Neural cell (in vitro differentiated cells): Measurements from ENCODE around the gene TNS1. TPM values are rescaled to one million over a fixed set of nuclear protein-coding genes. Genes with fewer than 3 reads are reported as not detected.

Experiments
- H2AFZ ChIP-seq: fragments of 200-600, 300-800 bp; sonication (generic), shearing (Covaris generic); 2 replicates; pipeline ENCODE4 v1.6.0; 2014; ENCODE audit warnings: low read depth, mild to moderate bottlenecking, antibody characterized with exemption, low read length, moderate library complexity
- H3F3A ChIP-seq: fragments of 200-600 bp; shearing (Covaris generic); 2 replicates; pipeline ENCODE4 v1.6.1; 2016; ENCODE audit warnings: mild to moderate bottlenecking, moderate library complexity, mixed read lengths, antibody characterized with exemption, low read length; ENCODE audit not compliant: insufficient read depth, poor library complexity, severe bottlenecking
- H3K27ac ChIP-seq: fragments of 200-600, 300-800 bp; sonication (generic), shearing (Covaris generic); 2 replicates; pipeline ENCODE4 v1.5.1; 2014; ENCODE audit warnings: mild to moderate bottlenecking, low read length, moderate library complexity
- H3K27me3 ChIP-seq: fragments of 300-800, 200-600 bp; sonication (generic), shearing (Covaris generic); 2 replicates; pipeline ENCODE4 v1.6.0; 2014; ENCODE audit warnings: mild to moderate bottlenecking, low read depth, low read length, moderate library complexity; ENCODE audit not compliant: insufficient read depth
- H3K36me3 ChIP-seq: fragments of 300-800, 200-600 bp; sonication (generic), shearing (Covaris generic); 2 replicates; pipeline ENCODE4 v1.5.1; 2014; ENCODE audit warnings: mild to moderate bottlenecking, antibody characterized with exemption, low read length, moderate library complexity; ENCODE audit not compliant: insufficient read depth
- H3K4me2 ChIP-seq: fragments of 300-800, 200-600 bp; sonication (generic), shearing (Covaris generic); 2 replicates; pipeline ENCODE4 v1.6.0; 2014; ENCODE audit warnings: mild to moderate bottlenecking, low read length
- H3K4me3 ChIP-seq: fragments of 300-800, 200-600 bp; sonication (generic), shearing (Covaris generic); 2 replicates; pipeline ENCODE4 v1.5.1; 2014; ENCODE audit warnings: mild to moderate bottlenecking, low read length, moderate library complexity
- H3K79me2 ChIP-seq: fragments of 200-600 bp; shearing (Covaris generic); replicated peaks from 2 replicates; pipeline ENCODE4 v1.6.0; 2014; ENCODE audit warnings: mild to moderate bottlenecking, low read length, moderate library complexity; ENCODE audit not compliant: insufficient read depth
- H3K9ac ChIP-seq: fragments of 300-800, 200-600 bp; sonication (generic), shearing (Covaris generic); 2 replicates; pipeline ENCODE4 v1.6.1; 2016; ENCODE audit warnings: mild to moderate bottlenecking, low read length, mixed read lengths
- H3K9me2 ChIP-seq: fragments of 200-600 bp; shearing (Covaris generic); 2 replicates; pipeline ENCODE4 v1.6.1; 2016; ENCODE audit warnings: mild to moderate bottlenecking, low read length, mixed read lengths; ENCODE audit not compliant: insufficient read depth
- H3K9me3 ChIP-seq: fragments of 200-600, 300-800 bp; sonication (generic), shearing (Covaris generic); 2 replicates; pipeline ENCODE4 v1.6.1; 2016; ENCODE audit warnings: mild to moderate bottlenecking, mixed run types, low read length, moderate library complexity, mixed read lengths
- H4K20me1 ChIP-seq: fragments of 200-600 bp; shearing (Covaris generic); 2 replicates; pipeline ENCODE4 v1.6.1; 2016; ENCODE audit warnings: mild to moderate bottlenecking, mixed run types; ENCODE audit not compliant: insufficient read depth
- CTCF ChIP-seq: fragments of 450-650 bp; IDR thresholded peaks from 2 replicates; pipeline ENCODE4 v1.5.1; 2014; ENCODE audit warnings: antibody characterized with exemption, mild to moderate bottlenecking, moderate library complexity; ENCODE audit not compliant: poor library complexity, severe bottlenecking
- EP300 ChIP-seq: fragments of 450-650 bp; conservative IDR thresholded peaks from 2 replicates; pipeline ENCODE4 v1.6.1; 2014; ENCODE audit warnings: antibody characterized with exemption, mild to moderate bottlenecking, moderate library complexity; ENCODE audit not compliant: poor library complexity, severe bottlenecking
- EZH2 ChIP-seq: fragments of 200-600, 300-800 bp; shearing (Covaris generic), sonication (generic); IDR thresholded peaks from 2 replicates; pipeline ENCODE4 v1.6.1; 2014; ENCODE audit warnings: antibody characterized with exemption, low read length, borderline replicate concordance, mild to moderate bottlenecking; ENCODE audit not compliant: insufficient read depth, poor library complexity, severe bottlenecking
- MXI1 ChIP-seq: fragments of 450-650 bp; conservative IDR thresholded peaks from 2 replicates; pipeline ENCODE4 v1.6.1; 2014; ENCODE audit warnings: antibody characterized with exemption, mild to moderate bottlenecking; ENCODE audit not compliant: poor library complexity, severe bottlenecking
- POLR2AphosphoS5 ChIP-seq: IDR thresholded peaks from 2 replicates; pipeline ENCODE4 v1.6.1; 2012
- RAD21 ChIP-seq: fragments of 450-650 bp; conservative IDR thresholded peaks from 2 replicates; pipeline ENCODE4 v1.6.1; 2014; ENCODE audit warnings: antibody characterized with exemption, mild to moderate bottlenecking, moderate library complexity
- REST ChIP-seq: IDR thresholded peaks from 2 replicates; pipeline ENCODE4 v1.6.1; 2012; ENCODE audit warnings: borderline replicate concordance
- SMC3 ChIP-seq: fragments of 450-650 bp; conservative IDR thresholded peaks from 2 replicates; pipeline ENCODE4 v1.6.1; 2014; ENCODE audit warnings: antibody characterized with exemption, mild to moderate bottlenecking, moderate library complexity; ENCODE audit not compliant: poor library complexity
- TAF1 ChIP-seq: IDR thresholded peaks from 2 replicates; pipeline ENCODE4 v1.6.1; 2012; ENCODE audit warnings: low read depth
- polyA plus RNA-seq: library from polyadenylated mRNA; depleted of rRNA; stranded (reverse); fragments of >200 nt; gene quantifications from 2 replicates; pipeline ENCODE4 v1.2.3, GENCODE V29; 2014

The TNS1 gene
- polyA plus RNA-seq, 1 donor from 2014 or later = 1.5 TPM

GRCh38 chr2:217905395-217905794 is 97.4 kb downstream of the TNS1 start:
- H3K4me3 ChIP-seq = no peak overlapping the region
- no peaks in the 10 kb centered on the region for H4K20me1 ChIP-seq
- H3K9me2 ChIP-seq = no peaks in the 10 kb centered on the region
- no peak overlapping the region for H3K27ac ChIP-seq
- H3K36me3 ChIP-seq = no peaks in the 10 kb centered on the region
- no peaks in the 10 kb centered on the region for H3F3A ChIP-seq
- no peak overlapping the region for H3K9ac ChIP-seq
- H3K27me3 ChIP-seq = no peaks in the 10 kb centered on the region
- no peaks in the 10 kb centered on the region for H3K79me2 ChIP-seq
- no peaks in the 10 kb centered on the region for H3K9me3 ChIP-seq
- no peak overlapping the region for H2AFZ ChIP-seq
- no peak overlapping the region for H3K4me2 ChIP-seq
- TF ChIP-seq MXI1 (no peak), SMC3 (no peak), EP300 (no peak), CTCF (no peak), TAF1 (no peak), POLR2AphosphoS5 (no peak), EZH2 (no peak), RAD21 (no peak), REST (no peak)

- Histone ChIP-seq H3K27me3 (no peaks in the 10 kb centered on the region), H3K4me3 (no peak overlapping the region), H3K4me2 (no peak overlapping the region), H4K20me1 (no peaks in the 10 kb centered on the region), H3K27ac (no peak overlapping the region), H3F3A (no peaks in the 10 kb centered on the region), H3K9me3 (no peaks in the 10 kb centered on the region), H3K79me2 (no peaks in the 10 kb centered on the region), H2AFZ (no peak overlapping the region), H3K9me2 (no peaks in the 10 kb centered on the region), H3K36me3 (no peaks in the 10 kb centered on the region), H3K9ac (no peak overlapping the region)
- TF ChIP-seq POLR2AphosphoS5 = no peak
- no peak for TF ChIP-seq RAD21
- no peak for TF ChIP-seq CTCF
Observed at GRCh38 chr2:217904614-217904965, 98.2 kb downstream of the TNS1 start.
